Activated CD8-positive, alpha-beta memory T cell treated with anti-CD3 and anti-CD28 coated beads for 4 hours (primary cell): ENCODE measurements around the gene SMC2.

ENCODE experiments used
- DNase-seq, 2 donors: peaks; one replicate each; pipeline ENCODE4 v3.0.0-alpha.2; 2020; ENCODE audit warnings: low read depth in 2 of 2

SMC2 gene

DNA sequence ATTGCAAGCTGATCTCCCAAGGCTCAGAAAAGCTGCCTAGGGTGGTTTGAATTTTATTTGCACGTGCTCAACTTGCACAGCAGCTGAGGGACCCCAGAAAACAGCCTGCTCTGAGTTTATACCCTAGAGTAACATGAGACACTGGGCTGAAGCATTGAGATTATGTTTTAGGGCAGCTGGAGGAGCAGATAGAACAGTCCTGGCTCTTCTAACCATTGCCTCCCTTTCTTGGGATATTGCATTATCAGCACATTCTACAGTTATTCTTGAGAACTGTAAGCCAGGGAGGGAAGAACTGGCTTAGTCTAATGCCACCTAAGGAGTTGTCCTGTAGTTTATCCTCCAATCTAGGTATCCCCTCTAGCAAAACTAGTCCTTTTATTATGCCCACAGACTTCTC is 10.3 kb downstream of the SMC2 start:
- no peak for DNase-seq

DNA sequence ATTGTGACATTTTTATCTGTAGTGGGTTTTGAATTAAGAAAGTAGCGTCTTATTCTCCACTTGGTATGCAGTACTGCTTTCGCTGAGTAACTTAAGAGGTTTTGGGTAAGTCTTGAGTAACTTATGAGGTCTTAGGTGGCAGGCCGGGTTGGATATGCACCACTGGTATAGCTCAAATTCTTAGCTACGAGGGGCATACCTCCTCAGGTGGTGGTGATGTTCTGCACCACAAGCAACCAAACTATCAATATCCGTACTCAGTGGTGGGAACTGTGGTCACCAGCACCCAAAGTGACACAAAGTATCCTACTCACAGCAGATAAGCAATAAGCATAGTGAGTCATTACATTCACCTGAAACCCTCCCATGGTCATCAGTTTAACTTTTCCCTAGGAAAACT is 13.7 kb downstream of the SMC2 start:
- DNase-seq = no peak

DNA sequence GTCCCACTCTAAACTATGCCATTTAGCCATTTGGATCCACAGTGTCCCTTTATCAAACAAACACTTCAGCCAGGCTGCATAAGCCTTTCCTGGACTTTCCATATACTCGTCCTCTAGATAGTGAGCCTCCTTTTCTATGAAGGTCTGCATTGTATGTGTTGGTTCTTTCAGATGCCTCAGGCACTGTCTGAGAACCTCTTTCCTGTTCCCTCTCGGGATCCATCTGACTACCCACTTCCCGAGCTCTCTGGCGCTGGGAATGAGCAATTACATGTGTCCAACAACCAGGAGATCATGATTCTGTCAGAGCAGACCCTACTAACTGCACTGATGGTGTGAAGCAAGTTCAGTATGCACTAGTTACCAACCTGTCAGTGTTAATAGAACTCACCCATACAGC is 14.2 kb downstream of the SMC2 start:
- no peak for DNase-seq

DNA sequence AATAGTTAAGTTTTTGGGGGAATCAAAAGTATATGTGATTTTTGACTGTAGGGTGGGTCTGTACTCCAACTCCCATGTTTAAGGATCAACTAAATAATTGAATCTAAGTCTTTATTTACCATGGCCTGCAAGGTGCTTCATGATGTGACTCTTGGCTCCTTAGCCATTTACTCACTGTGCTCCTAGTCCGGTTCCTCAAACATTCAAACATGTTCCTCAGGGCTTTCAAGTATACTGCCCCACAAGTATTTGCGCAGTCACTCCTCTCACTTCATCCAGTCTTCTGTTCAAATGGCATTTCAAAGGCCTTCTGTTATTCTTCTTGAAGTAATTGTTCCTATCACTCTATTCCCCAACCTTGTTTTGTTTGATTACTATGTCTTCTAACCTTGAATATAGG is 16.4 kb downstream of the SMC2 start:
- DNase-seq = no peak

DNA sequence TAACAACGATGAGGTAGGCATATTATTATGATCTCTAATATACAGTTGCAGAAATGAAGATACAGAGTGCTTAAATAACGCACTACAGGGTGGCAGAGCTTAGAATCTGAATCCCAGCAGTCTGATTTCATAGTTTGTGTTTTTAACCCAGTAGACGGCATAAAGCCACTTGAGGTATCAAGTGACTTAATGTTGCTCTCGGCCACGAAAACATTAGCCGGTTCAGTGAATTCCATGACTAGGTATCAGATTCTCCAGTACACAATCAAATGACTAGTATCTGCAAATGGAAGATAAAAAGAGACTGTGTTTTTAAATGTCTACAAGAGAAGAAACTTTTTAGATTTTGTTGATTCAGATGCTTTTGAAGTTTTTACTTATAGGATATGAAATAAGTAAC is 24.8 kb downstream of the SMC2 start:
- DNase-seq = no peak

DNA sequence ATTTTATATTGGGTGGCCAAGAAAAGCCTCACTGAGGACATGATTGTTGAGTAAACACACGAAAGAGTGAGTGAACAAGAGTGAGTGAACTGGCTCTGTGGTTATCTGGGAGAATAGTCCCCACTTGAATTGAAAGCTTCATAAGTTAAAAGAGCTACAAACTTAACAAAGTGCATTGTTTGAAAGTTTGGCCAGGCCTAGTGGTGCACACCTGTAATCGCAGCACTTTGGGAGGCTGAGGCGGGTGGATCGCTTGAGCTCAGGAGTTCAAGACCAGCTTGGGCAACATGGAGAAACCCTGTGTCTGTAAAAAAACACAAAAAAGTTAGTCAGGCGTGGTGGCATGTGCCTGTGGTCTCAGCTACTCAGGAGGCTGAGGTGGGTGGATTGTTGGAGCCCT is 26.9 kb downstream of the SMC2 start:
- no peak for DNase-seq

DNA sequence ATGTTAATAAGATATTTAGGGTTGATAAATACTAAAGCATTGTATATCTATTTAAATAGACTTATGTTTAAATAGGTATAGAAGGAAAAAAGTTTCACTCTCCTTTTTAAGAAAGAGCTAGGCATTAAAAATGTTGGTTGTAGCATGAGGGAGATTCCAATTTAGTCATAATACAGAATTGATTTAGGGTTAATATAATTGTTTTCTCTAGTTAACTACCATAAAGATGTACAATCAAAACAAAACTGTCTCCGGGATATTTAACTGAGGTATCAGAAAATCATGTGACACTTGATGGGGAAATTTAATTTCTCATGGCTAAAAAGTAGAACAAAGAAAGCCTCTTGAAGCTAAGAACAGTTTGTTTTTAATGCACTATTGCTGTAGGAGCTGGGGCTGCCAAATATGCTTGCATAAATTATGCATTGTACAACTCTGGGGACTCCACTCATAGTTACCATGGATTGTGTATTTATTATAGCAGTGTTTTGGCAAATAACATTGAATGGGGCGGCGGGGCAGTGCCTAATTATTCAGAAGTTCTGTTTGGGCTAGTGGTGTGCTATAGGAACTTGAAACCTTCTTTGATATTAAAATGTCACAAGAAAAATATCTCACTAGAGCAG is 44.2 kb downstream of the SMC2 start:
- DNase-seq = no peak

DNA sequence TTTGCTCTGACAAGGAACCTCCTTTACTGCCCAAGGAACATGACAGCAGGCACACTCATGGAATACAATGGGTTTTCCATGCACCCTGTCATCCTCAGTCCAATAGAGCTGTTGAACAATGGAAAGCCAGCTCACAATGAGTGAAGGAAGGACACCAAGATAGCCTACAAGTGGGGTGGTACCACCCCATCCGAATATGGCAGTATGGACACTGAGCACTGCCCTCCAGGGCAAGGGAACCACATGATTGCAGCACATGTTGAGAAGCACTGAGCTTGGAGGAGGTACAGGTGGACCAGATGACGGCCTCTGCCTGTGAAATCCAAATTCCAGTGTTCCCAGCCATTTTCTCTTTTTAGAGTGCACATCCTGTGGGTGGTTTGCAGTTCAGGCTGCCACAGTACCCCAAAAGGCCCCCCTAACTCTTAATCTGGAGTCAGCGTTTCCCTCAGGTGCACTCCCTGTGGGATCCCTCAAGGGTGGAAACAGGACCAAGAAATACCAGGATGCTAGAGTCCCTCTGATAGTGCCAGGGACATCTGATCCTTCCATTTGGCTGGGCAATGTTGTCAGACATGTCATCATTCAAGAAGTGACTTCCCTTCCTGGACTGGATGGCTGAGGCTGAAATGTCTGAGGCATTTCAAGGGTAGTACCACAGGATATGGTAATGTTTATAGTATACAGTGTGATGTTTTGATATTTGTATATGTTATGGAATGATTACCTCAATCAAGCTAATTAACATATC is 48.9 kb downstream of the SMC2 start:
- no peak for DNase-seq

DNA sequence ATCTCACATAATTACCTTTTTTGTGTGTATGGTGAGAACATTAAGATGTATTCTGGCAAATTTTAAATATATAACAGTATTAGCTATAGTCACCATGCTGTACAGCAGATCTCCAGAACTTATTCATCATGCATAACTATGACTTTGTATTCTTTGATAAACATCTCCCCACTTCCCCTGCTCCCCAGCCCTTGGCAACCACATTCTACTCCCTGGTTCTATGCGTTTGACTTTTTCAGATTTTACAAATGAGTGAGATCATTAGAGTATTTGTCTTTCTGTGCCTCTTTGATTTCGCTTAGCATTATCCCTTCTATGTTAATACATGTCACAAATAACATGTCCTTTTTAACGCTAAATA is 49.4 kb downstream of the SMC2 start:
- no peak for DNase-seq

DNA sequence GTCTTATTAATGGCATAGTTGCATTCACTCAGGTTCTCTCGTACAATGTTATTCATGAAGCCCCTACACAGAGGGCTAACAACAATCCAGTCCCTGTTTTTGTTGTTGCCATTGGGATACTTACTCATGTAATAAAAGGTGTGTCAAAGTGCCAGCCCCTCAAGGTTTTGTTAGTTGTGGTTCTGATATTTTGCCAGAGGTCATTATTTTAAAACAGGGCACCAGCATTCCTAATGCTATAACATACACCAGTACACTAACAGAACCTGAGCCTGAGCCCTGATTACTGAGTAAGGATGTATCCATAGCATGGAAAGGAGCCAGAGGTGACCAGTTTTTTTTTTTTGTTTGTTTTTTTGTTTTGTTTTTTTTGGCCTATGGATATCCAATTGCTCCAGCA is 50.2 kb downstream of the SMC2 start:
- no peak for DNase-seq

DNA sequence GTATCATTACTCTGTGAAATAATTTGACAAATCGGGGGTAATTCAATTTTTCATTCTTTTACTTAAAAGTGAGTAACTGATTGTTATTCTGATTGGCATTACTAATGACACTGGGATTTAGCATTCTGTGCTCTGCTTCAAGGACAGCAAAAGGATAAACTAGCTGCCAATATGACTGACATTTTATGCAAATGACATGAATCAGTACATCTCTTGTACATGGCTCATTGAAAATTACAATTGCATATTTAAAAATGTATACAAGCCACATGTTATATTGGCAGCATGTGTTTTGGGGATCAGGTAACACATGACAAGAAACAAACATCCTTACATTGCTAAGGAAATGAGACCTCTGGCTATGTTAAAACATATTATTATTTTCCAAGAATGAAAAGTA is 79.0 kb downstream of the SMC2 start:
- no peak for DNase-seq

DNA sequence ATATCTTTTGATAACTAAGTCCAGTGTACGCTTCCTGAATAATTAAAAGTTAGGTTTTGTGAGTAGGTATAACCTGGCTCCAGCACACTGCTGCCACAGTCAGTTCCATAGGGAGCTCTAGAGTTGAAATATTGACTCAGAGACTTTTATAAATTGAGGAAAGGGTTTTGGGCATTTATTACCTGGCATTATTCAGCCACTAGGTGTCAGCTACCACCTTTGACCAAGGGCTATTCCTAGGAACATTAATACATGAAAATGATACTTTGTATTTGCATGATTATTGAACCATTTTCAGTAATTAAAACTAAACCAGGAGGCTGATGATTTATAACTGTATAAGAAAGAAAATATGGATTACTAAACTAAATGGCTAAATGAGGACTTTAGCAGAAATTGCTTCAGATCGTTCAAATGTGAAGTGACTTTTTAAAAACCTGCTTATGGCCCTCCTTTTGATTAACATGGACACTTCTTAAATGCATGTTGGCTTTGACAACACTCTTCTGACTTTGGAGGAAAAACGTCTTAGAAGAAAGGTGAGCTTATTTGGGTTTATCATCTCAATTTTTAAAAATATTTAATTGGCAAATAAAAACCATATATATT is 83.0 kb downstream of the SMC2 start:
- DNase-seq = no peak

DNA sequence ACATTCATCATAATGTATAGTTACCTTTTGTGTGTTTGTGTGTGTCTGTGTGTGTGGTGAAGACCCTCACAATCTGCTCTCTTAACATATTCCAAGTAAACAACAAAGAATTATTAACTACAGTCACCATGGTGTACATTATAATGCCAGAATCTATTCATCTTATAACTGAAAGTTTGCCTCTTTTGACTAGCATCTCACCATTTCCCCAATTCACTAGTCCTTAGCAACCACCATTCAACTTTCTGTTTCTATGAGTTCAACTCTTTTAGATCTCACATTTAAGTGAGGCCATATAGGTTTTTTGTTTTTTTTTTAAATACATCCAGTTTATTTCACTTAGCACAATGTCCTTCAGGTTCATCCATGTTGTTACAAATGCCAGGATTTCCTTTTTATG is 83.6 kb downstream of the SMC2 start:
- DNase-seq = no peak
